ENCODE results near the gene HIC1. TPM values are rescaled to one million over a fixed set of nuclear protein-coding genes. Genes with fewer than 3 reads are reported as not detected.

HIC1 gene
- total RNA-seq, 2 donors from 2014 or later: 4.6 to 8.1 TPM

- no peak overlapping the region for H3K27ac Mint-ChIP-seq
- ATAC-seq: no peak
Observed at GRCh38 chr17:2018716-2019510, 36.0 kb upstream of the HIC1 start.

GRCh38 chr17:2019723-2020122 is 35.2 kb upstream of the HIC1 start:
- no peaks in the 10 kb centered on the region for H3K36me3 Mint-ChIP-seq (ENCODE audit: low read depth)
- no peak overlapping the region for H3K27ac Mint-ChIP-seq
- no peak overlapping the region for H3K4me3 Mint-ChIP-seq
- no peaks in the 10 kb centered on the region for H3K9me3 ChIP-seq (ENCODE audit: control insufficient read depth, low read length, poor library complexity, severe bottlenecking)
- no peak for DNase-seq
- H3K4me1 Mint-ChIP-seq: peaks cover 18% of the 10 kb centered on the region
- no peak for ATAC-seq
- H3K27me3 Mint-ChIP-seq: peaks cover 23% of the 10 kb centered on the region

More at GRCh38 chr17:2018716-2019510, 36.0 kb upstream of the HIC1 start:
- Mint-ChIP-seq H3K36me3 (ENCODE audit: low read depth) (no peaks in the 10 kb centered on the region), H3K27me3 (peaks cover 28% of the 10 kb centered on the region), H3K4me1 (peaks cover 18% of the 10 kb centered on the region), H3K4me3 (no peak overlapping the region)
- DNase-seq: no peak
- H3K9me3 ChIP-seq (ENCODE audit: control insufficient read depth, low read length, poor library complexity, severe bottlenecking): no peaks in the 10 kb centered on the region

GRCh38 chr17:2020721-2021120 is 34.2 kb upstream of the HIC1 start:
- Mint-ChIP-seq H3K4me1 (peaks cover 18% of the 10 kb centered on the region), H3K27ac (no peak overlapping the region), H3K36me3 (ENCODE audit: low read depth) (no peaks in the 10 kb centered on the region), H3K27me3 (peaks cover 17% of the 10 kb centered on the region), H3K4me3 (no peak overlapping the region)
- DNase-seq (no peak), ATAC-seq (no peak)
- H3K9me3 ChIP-seq (ENCODE audit: control insufficient read depth, low read length, poor library complexity, severe bottlenecking): no peaks in the 10 kb centered on the region

- Mint-ChIP-seq H3K4me3 (peak overlapping the region; percentile 66), H3K27me3 (peaks cover 22% of the 10 kb centered on the region), H3K27ac (no peak overlapping the region), H3K36me3 (ENCODE audit: low read depth) (no peaks in the 10 kb centered on the region), H3K4me1 (peaks cover 24% of the 10 kb centered on the region)
- DNase-seq (no peak), ATAC-seq (no peak)
- H3K9me3 ChIP-seq (ENCODE audit: control insufficient read depth, low read length, poor library complexity, severe bottlenecking): no peaks in the 10 kb centered on the region
Observed at GRCh38 chr17:2022647-2023240, 32.2 kb upstream of the HIC1 start.

GRCh38 chr17:2023256-2023655 is 31.6 kb upstream of the HIC1 start:
- no peaks in the 10 kb centered on the region for H3K9me3 ChIP-seq (ENCODE audit: control insufficient read depth, low read length, poor library complexity, severe bottlenecking)
- Mint-ChIP-seq H3K27me3 (peaks cover 18% of the 10 kb centered on the region), H3K4me1 (peaks cover 22% of the 10 kb centered on the region), H3K27ac (no peak overlapping the region), H3K36me3 (ENCODE audit: low read depth) (no peaks in the 10 kb centered on the region), H3K4me3 (peak overlapping the region; percentile 77)
- DNase-seq (no peak), ATAC-seq (no peak)

- Mint-ChIP-seq H3K36me3 (ENCODE audit: low read depth) (no peaks in the 10 kb centered on the region), H3K27ac (no peak overlapping the region), H3K27me3 (peaks cover 19% of the 10 kb centered on the region), H3K4me1 (peaks cover 18% of the 10 kb centered on the region), H3K4me3 (peak overlapping the region; percentile 83)
- DNase-seq (peak; percentile 33 to 42 (median 33)), ATAC-seq (peak; percentile 49)
- H3K9me3 ChIP-seq (ENCODE audit: control insufficient read depth, low read length, poor library complexity, severe bottlenecking): no peaks in the 10 kb centered on the region
Observed at GRCh38 chr17:2023692-2024571, 31.0 kb upstream of the HIC1 start.

- DNase-seq (no peak), ATAC-seq (peak; percentile 17)
- H3K4me1 Mint-ChIP-seq: peaks cover 12% of the 10 kb centered on the region
- H3K27ac Mint-ChIP-seq: no peak overlapping the region
- H3K9me3 ChIP-seq (ENCODE audit: control insufficient read depth, low read length, poor library complexity, severe bottlenecking): no peaks in the 10 kb centered on the region
- peaks cover 14% of the 10 kb centered on the region for H3K27me3 Mint-ChIP-seq
- H3K36me3 Mint-ChIP-seq (ENCODE audit: low read depth): no peaks in the 10 kb centered on the region
- peak overlapping the region; percentile 87 for H3K4me3 Mint-ChIP-seq
Observed at GRCh38 chr17:2024572-2025219, 30.2 kb upstream of the HIC1 start.

GRCh38 chr17:2025220-2025621 is 29.7 kb upstream of the HIC1 start, which contains the start of gene RTN4RL1:
Gene RTN4RL1 (minus strand): TSS chr17:2025334. CDS start chr17:2024865, 469 bp downstream.
- no peaks in the 10 kb centered on the region for H3K9me3 ChIP-seq (ENCODE audit: control insufficient read depth, low read length, poor library complexity, severe bottlenecking)
- H3K27ac Mint-ChIP-seq: peak within 1 kb of the TSS; percentile 14

GRCh38 chr17:2025622-2026309 is 29.1 kb upstream of the HIC1 start:
- H3K4me1 Mint-ChIP-seq: peaks cover 17% of the 10 kb centered on the region
- ATAC-seq: no peak
- no peaks in the 10 kb centered on the region for H3K36me3 Mint-ChIP-seq (ENCODE audit: low read depth)
- H3K27ac Mint-ChIP-seq: peak overlapping the region; percentile 14
- no peak for DNase-seq
- no peaks in the 10 kb centered on the region for H3K9me3 ChIP-seq (ENCODE audit: control insufficient read depth, low read length, poor library complexity, severe bottlenecking)
- peak overlapping the region; percentile 87 for H3K4me3 Mint-ChIP-seq
- peaks cover 14% of the 10 kb centered on the region for H3K27me3 Mint-ChIP-seq

More at GRCh38 chr17:2025220-2025621, 29.7 kb upstream of the HIC1 start, which contains the start of gene RTN4RL1:
- H3K4me3 Mint-ChIP-seq: peak within 1 kb of the TSS; percentile 87
- H3K4me1 Mint-ChIP-seq: peaks cover 14% of the 10 kb centered on the region
- peaks cover 14% of the 10 kb centered on the region for H3K27me3 Mint-ChIP-seq
- peak; percentile 62 for ATAC-seq
- no peaks in the 10 kb centered on the region for H3K36me3 Mint-ChIP-seq (ENCODE audit: low read depth)
- peak; percentile 65 to 74 (median 69) for DNase-seq

- ATAC-seq: no peak
- Mint-ChIP-seq H3K4me3 (peak overlapping the region; percentile 7), H3K27ac (no peak overlapping the region), H3K36me3 (ENCODE audit: low read depth) (no peaks in the 10 kb centered on the region), H3K27me3 (peaks cover 12% of the 10 kb centered on the region), H3K4me1 (peaks cover 14% of the 10 kb centered on the region)
- no peak for DNase-seq
- no peaks in the 10 kb centered on the region for H3K9me3 ChIP-seq (ENCODE audit: control insufficient read depth, low read length, poor library complexity, severe bottlenecking)
Observed at GRCh38 chr17:2027528-2028233, 27.2 kb upstream of the HIC1 start.

- no peak overlapping the region for H3K27ac Mint-ChIP-seq
- peaks cover 10% of the 10 kb centered on the region for H3K27me3 Mint-ChIP-seq
- ATAC-seq (no peak), DNase-seq (no peak)
- no peaks in the 10 kb centered on the region for H3K9me3 ChIP-seq (ENCODE audit: control insufficient read depth, low read length, poor library complexity, severe bottlenecking)
- H3K4me3 Mint-ChIP-seq: no peak overlapping the region
- no peaks in the 10 kb centered on the region for H3K36me3 Mint-ChIP-seq (ENCODE audit: low read depth)
- peaks cover 14% of the 10 kb centered on the region for H3K4me1 Mint-ChIP-seq
Observed at GRCh38 chr17:2028234-2028614, 26.7 kb upstream of the HIC1 start.

GRCh38 chr17:2028737-2029136 is 26.2 kb upstream of the HIC1 start:
- Mint-ChIP-seq H3K4me3 (no peak overlapping the region), H3K4me1 (peaks cover 14% of the 10 kb centered on the region), H3K36me3 (ENCODE audit: low read depth) (no peaks in the 10 kb centered on the region), H3K27me3 (peaks cover 10% of the 10 kb centered on the region), H3K27ac (no peak overlapping the region)
- DNase-seq: no peak
- no peak for ATAC-seq
- no peaks in the 10 kb centered on the region for H3K9me3 ChIP-seq (ENCODE audit: control insufficient read depth, low read length, poor library complexity, severe bottlenecking)

All from T-helper 17 cell (primary cell).